ENCODE results near the gene ASPSCR1.

Gene ASPSCR1

GRCh38 chr17:82058855-82059249 lies 81.4 kb downstream of the ASPSCR1 start:
- no peaks in the 10 kb centered on the region for H3K27me3 ChIP-seq (ENCODE audit: control insufficient read depth, insufficient read depth, low read length)
- H3K27ac ChIP-seq (ENCODE audit: low read depth, low read length), result no peak overlapping the region
- no peak overlapping the region for H3K9ac ChIP-seq (ENCODE audit: low read length)
- no peak overlapping the region for H3K4me3 ChIP-seq (ENCODE audit: low read depth, low read length)
- peaks cover 96% of the 10 kb centered on the region for H3K36me3 ChIP-seq (ENCODE audit: control insufficient read depth, insufficient read depth, low read length)
- no peaks in the 10 kb centered on the region for H3K4me1 ChIP-seq (ENCODE audit: control insufficient read depth, insufficient read depth, low read length)
- no peaks in the 10 kb centered on the region for H3K9me3 ChIP-seq (ENCODE audit: control insufficient read depth, insufficient read depth, low read depth, low read length)

GRCh38 chr17:82059272-82060000 lies 82.0 kb downstream of the ASPSCR1 start:
- no peaks in the 10 kb centered on the region for H3K27me3 ChIP-seq (ENCODE audit: control insufficient read depth, insufficient read depth, low read length)
- no peaks in the 10 kb centered on the region for H3K9me3 ChIP-seq (ENCODE audit: control insufficient read depth, insufficient read depth, low read depth, low read length)
- H3K4me3 ChIP-seq (ENCODE audit: low read depth, low read length), result no peak overlapping the region
- no peak overlapping the region for H3K9ac ChIP-seq (ENCODE audit: low read length)
- H3K4me1 ChIP-seq (ENCODE audit: control insufficient read depth, insufficient read depth, low read length), result 0 out of 2 replicates have a peak, but pooled peaks cover 3% of the 10 kb centered on the region
- H3K27ac ChIP-seq (ENCODE audit: low read depth, low read length), result no peak overlapping the region
- H3K36me3 ChIP-seq (ENCODE audit: control insufficient read depth, insufficient read depth, low read length), result peaks cover 91% of the 10 kb centered on the region

DNA sequence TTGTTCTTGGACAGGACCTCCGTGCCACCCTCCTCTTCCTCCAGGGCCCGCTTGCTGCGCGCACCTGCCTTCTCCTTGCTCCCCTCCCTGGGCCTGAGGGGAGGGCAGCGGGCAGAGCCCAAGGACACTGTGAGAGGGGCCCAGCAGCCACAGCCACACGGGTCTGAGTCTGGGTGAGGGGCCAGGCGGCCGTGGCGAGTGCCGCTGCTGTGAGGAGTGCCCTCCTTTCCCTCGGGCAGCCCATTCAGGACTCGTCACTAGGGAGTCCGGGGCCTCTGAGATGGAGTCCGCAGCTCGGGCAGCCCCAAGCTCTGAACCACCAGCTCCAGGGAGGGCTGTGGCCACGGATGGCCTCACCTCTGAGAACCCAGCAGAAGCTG lies 82.6 kb downstream of the ASPSCR1 start:
- H3K9ac ChIP-seq (ENCODE audit: low read length), result no peak overlapping the region
- H3K4me1 ChIP-seq (ENCODE audit: control insufficient read depth, insufficient read depth, low read length), result 0 out of 2 replicates have a peak, but pooled peaks cover 4% of the 10 kb centered on the region
- H3K4me3 ChIP-seq (ENCODE audit: low read depth, low read length), result no peak overlapping the region
- H3K27me3 ChIP-seq (ENCODE audit: control insufficient read depth, insufficient read depth, low read length), result no peaks in the 10 kb centered on the region
- H3K36me3 ChIP-seq (ENCODE audit: control insufficient read depth, insufficient read depth, low read length), result peaks cover 85% of the 10 kb centered on the region
- no peaks in the 10 kb centered on the region for H3K9me3 ChIP-seq (ENCODE audit: control insufficient read depth, insufficient read depth, low read depth, low read length)
- H3K27ac ChIP-seq (ENCODE audit: low read depth, low read length), result no peak overlapping the region

GRCh38 chr17:82060614-82061013 lies 83.2 kb downstream of the ASPSCR1 start:
- peaks cover 80% of the 10 kb centered on the region for H3K36me3 ChIP-seq (ENCODE audit: control insufficient read depth, insufficient read depth, low read length)
- H3K9ac ChIP-seq (ENCODE audit: low read length), result no peak overlapping the region
- no peaks in the 10 kb centered on the region for H3K9me3 ChIP-seq (ENCODE audit: control insufficient read depth, insufficient read depth, low read depth, low read length)
- H3K4me3 ChIP-seq (ENCODE audit: low read depth, low read length), result no peak overlapping the region
- H3K27me3 ChIP-seq (ENCODE audit: control insufficient read depth, insufficient read depth, low read length), result no peaks in the 10 kb centered on the region
- H3K27ac ChIP-seq (ENCODE audit: low read depth, low read length), result no peak overlapping the region
- H3K4me1 ChIP-seq (ENCODE audit: control insufficient read depth, insufficient read depth, low read length), result 0 out of 2 replicates have a peak, but pooled peaks cover 4% of the 10 kb centered on the region

- Histone ChIP-seq H3K9me3 (ENCODE audit: control insufficient read depth, insufficient read depth, low read depth, low read length) (no peaks in the 10 kb centered on the region), H3K36me3 (ENCODE audit: control insufficient read depth, insufficient read depth, low read length) (peaks cover 73% of the 10 kb centered on the region), H3K27ac (ENCODE audit: low read depth, low read length) (no peak overlapping the region), H3K4me1 (ENCODE audit: control insufficient read depth, insufficient read depth, low read length) (0 out of 2 replicates have a peak, but pooled peaks cover 4% of the 10 kb centered on the region), H3K27me3 (ENCODE audit: control insufficient read depth, insufficient read depth, low read length) (no peaks in the 10 kb centered on the region), H3K4me3 (ENCODE audit: low read depth, low read length) (no peak overlapping the region), H3K9ac (ENCODE audit: low read length) (no peak overlapping the region)
These were observed 83.9 kb downstream of the ASPSCR1 start for GRCh38 chr17:82061047-82061925.

DNA sequence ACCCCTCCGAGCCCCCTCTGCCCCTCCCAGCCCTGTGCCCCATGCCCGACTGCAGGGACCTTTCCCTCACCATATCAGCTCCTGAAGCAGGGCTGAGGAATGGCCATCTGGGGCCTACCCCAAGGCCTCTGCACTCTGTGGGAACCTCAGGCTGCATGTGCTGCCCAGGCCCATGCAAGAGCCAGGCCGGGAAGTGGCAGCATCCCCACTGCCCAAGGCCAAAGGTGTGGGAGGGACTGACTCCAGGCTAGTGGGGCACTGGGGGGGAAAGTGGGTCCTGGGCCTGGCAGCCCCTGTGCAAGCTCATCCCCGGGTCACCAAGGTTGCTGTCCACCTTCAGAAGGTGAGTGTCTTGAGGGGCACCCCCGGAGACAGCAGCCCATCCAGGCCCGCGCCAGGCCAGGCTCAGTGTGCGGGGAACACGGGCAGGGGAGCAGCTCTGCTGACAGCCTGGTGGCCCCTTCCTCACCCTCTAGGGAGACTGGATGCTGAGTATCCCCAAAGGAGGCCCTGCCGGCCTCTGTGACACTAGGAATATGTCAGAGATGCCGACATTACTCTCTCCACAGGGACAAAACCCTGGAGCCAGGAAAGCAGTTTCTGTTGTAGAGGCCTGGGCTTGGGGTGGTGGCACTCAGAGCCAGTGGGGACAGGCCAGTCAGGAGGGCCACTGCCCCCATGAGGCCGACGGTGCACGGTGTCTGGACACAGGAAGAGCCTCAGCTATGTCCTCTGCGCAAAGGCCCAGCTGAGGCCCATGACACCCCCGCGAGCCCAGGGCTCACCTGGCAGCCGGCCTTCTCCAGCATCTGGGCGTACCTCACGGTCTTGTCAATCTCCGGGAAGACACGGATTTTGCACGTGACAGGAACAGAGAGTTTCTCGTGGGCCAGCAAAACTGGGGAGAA lies 84.9 kb downstream of the ASPSCR1 start:
- 0 out of 2 replicates have a peak, but pooled peaks cover 4% of the 10 kb centered on the region for H3K4me1 ChIP-seq (ENCODE audit: control insufficient read depth, insufficient read depth, low read length)
- no peak overlapping the region for H3K9ac ChIP-seq (ENCODE audit: low read length)
- H3K4me3 ChIP-seq (ENCODE audit: low read depth, low read length), result no peak overlapping the region
- H3K27me3 ChIP-seq (ENCODE audit: control insufficient read depth, insufficient read depth, low read length), result no peaks in the 10 kb centered on the region
- no peaks in the 10 kb centered on the region for H3K9me3 ChIP-seq (ENCODE audit: control insufficient read depth, insufficient read depth, low read depth, low read length)
- peaks cover 63% of the 10 kb centered on the region for H3K36me3 ChIP-seq (ENCODE audit: control insufficient read depth, insufficient read depth, low read length)
- H3K27ac ChIP-seq (ENCODE audit: low read depth, low read length), result no peak overlapping the region

GRCh38 chr17:82062984-82063368 lies 85.5 kb downstream of the ASPSCR1 start:
- Histone ChIP-seq H3K4me3 (ENCODE audit: low read depth, low read length) (no peak overlapping the region), H3K27me3 (ENCODE audit: control insufficient read depth, insufficient read depth, low read length) (no peaks in the 10 kb centered on the region), H3K27ac (ENCODE audit: low read depth, low read length) (no peak overlapping the region), H3K9ac (ENCODE audit: low read length) (no peak overlapping the region), H3K9me3 (ENCODE audit: control insufficient read depth, insufficient read depth, low read depth, low read length) (no peaks in the 10 kb centered on the region), H3K36me3 (ENCODE audit: control insufficient read depth, insufficient read depth, low read length) (peaks cover 57% of the 10 kb centered on the region), H3K4me1 (ENCODE audit: control insufficient read depth, insufficient read depth, low read length) (0 out of 2 replicates have a peak, but pooled peaks cover 4% of the 10 kb centered on the region)

DNA sequence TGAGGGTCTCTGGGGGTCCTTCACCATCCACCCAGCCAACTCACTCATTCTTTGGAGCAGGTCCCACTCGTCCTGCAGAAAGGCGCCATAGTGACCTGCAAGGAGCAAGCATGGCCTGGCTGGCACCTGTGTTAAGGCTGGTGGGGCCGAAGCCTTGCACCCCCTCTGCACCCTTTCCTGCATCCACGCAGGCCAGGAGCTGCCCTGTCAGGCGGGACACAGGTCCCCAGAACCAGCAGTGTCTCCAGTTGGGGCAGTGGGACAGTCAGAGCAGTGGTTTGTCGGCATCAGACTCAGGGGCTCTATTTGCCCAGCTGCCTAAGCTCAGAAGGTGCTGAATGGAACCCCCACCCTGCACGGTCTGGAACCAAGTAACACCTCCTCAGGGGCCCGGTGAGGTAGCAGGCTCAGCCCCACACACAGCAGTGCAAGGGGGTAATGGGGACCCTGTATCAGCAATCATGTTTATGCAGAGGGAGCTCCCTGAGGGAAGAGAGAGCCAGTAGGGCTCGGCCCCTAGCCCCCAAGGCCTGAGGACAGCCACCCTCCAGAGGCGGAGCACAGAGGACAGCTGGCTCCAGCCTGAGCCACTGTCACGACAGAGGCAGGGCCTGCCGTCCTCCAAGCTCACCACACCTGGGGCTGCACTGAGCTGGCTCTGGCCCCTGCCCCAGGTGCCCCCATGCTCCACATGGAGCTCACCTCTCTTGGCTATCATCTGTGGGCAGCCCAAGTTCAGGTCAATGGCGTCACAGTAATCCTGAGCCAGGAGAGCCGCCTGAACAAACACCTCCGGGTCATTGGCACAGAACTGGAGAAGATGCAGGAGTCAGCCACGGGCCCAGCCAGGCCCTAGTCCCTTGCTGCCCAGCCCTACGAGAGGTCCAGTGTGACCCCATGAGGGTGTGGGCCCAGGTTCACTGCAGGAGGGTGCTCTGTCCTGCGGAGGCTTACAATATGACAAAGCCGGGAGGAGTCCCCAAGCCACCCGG lies 86.3 kb downstream of the ASPSCR1 start:
- H3K27ac ChIP-seq (ENCODE audit: low read depth, low read length), result no peak overlapping the region
- H3K4me1 ChIP-seq (ENCODE audit: control insufficient read depth, insufficient read depth, low read length), result 0 out of 2 replicates have a peak, but pooled peaks cover 4% of the 10 kb centered on the region
- H3K9me3 ChIP-seq (ENCODE audit: control insufficient read depth, insufficient read depth, low read depth, low read length), result no peaks in the 10 kb centered on the region
- H3K27me3 ChIP-seq (ENCODE audit: control insufficient read depth, insufficient read depth, low read length), result no peaks in the 10 kb centered on the region
- H3K36me3 ChIP-seq (ENCODE audit: control insufficient read depth, insufficient read depth, low read length), result peaks cover 49% of the 10 kb centered on the region
- peak overlapping the region; percentile 85 for H3K4me3 ChIP-seq (ENCODE audit: low read depth, low read length)
- no peak overlapping the region for H3K9ac ChIP-seq (ENCODE audit: low read length)

- Histone ChIP-seq H3K4me1 (ENCODE audit: control insufficient read depth, insufficient read depth, low read length) (0 out of 2 replicates have a peak, but pooled peaks cover 4% of the 10 kb centered on the region), H3K27me3 (ENCODE audit: control insufficient read depth, insufficient read depth, low read length) (no peaks in the 10 kb centered on the region), H3K9ac (ENCODE audit: low read length) (peak overlapping the region; percentile 84), H3K9me3 (ENCODE audit: control insufficient read depth, insufficient read depth, low read depth, low read length) (no peaks in the 10 kb centered on the region), H3K27ac (ENCODE audit: low read depth, low read length) (0 out of 2 replicates have a peak overlapping the region, but pooled peaks have one; percentile 19), H3K36me3 (ENCODE audit: control insufficient read depth, insufficient read depth, low read length) (peaks cover 40% of the 10 kb centered on the region), H3K4me3 (ENCODE audit: low read depth, low read length) (peak overlapping the region; percentile 85)
These were observed 87.2 kb downstream of the ASPSCR1 start for GRCh38 chr17:82064433-82065192.
